GM12873 (cell line): Measurements from ENCODE around the gene AFF3.

Experiments used
- TF ChIP-seq, protein P1 (sequence below): IDR thresholded peaks from 2 replicates; pipeline ENCODE4 v1.5.1; 2012; ENCODE audit warnings: low read depth, mild to moderate bottlenecking, moderate library complexity, low read length, control low read depth; ENCODE audit not compliant: insufficient read depth; ENCODE audit errors: missing control alignments

AFF3 gene

GRCh38 chr2:99881901-99882591, 260.3 kb downstream of the AFF3 start:
- TF ChIP-seq, protein P1, sequence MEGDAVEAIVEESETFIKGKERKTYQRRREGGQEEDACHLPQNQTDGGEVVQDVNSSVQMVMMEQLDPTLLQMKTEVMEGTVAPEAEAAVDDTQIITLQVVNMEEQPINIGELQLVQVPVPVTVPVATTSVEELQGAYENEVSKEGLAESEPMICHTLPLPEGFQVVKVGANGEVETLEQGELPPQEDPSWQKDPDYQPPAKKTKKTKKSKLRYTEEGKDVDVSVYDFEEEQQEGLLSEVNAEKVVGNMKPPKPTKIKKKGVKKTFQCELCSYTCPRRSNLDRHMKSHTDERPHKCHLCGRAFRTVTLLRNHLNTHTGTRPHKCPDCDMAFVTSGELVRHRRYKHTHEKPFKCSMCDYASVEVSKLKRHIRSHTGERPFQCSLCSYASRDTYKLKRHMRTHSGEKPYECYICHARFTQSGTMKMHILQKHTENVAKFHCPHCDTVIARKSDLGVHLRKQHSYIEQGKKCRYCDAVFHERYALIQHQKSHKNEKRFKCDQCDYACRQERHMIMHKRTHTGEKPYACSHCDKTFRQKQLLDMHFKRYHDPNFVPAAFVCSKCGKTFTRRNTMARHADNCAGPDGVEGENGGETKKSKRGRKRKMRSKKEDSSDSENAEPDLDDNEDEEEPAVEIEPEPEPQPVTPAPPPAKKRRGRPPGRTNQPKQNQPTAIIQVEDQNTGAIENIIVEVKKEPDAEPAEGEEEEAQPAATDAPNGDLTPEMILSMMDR = no peak

GRCh38 chr2:99880964-99881294, 261.5 kb downstream of the AFF3 start:
- TF ChIP-seq, protein P1 = no peak

GRCh38 chr2:99880148-99880963, 262.0 kb downstream of the AFF3 start:
- TF ChIP-seq, protein P1 = no peak

DNA sequence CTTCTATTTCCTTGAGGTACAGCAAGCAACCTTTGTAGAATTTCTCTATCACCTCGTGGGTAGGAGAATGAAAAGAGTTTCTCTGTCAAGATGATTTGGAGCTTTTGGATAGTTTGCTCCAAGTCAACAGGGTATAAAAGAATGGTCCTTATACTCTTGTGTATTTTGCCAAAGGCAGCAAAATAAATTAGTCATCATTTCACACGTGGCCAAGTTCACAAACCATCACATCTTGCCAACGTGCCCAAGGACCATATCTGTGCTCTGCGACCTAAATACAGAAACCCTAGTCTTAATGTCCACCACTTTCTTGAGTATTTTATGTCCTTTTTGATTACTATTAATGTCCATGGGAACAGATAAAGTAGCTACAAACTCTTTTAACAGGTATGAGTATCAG, 262.9 kb downstream of the AFF3 start:
- TF ChIP-seq, protein P1 = no peak

GRCh38 chr2:99878581-99879350, 263.6 kb downstream of the AFF3 start:
- TF ChIP-seq, protein P1 = no peak

- TF ChIP-seq, protein P1 = no peak
Observed at GRCh38 chr2:99877963-99878362, 264.4 kb downstream of the AFF3 start.

DNA sequence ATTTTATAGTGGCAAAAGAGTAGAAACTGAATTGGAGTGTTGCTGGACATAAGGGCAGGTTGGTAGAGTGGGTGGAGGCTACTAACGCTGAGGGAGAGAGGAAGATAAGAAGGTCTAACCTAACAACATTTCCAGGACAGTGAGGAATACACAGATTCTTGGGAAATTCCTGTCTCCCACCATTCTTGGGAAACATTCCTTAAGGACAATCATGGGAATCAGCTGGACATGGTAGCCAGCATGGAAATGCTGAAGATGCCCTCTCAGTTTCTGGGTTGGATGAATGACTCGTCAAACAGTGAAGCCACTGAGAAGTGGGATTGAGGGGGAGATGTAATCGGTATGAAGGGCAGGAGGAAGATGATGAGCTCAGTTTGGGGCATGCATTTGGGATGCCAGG, 265.4 kb downstream of the AFF3 start:
- TF ChIP-seq, protein P1 = no peak
